Neural cell (in vitro differentiated cells): ENCODE measurements around the gene ZFP36L2. TPM values are rescaled to one million over a fixed set of nuclear protein-coding genes. Genes with fewer than 3 reads are reported as not detected.

Experiments used
- H2AFZ ChIP-seq: fragments of 200-600, 300-800 bp; sonication (generic), shearing (Covaris generic); 2 replicates; pipeline ENCODE4 v1.6.0; 2014; ENCODE audit warnings: low read depth, mild to moderate bottlenecking, antibody characterized with exemption, low read length, moderate library complexity
- H3F3A ChIP-seq: fragments of 200-600 bp; shearing (Covaris generic); 2 replicates; pipeline ENCODE4 v1.6.1; 2016; ENCODE audit warnings: mild to moderate bottlenecking, moderate library complexity, mixed read lengths, antibody characterized with exemption, low read length; ENCODE audit not compliant: insufficient read depth, poor library complexity, severe bottlenecking
- H3K27ac ChIP-seq: fragments of 200-600, 300-800 bp; sonication (generic), shearing (Covaris generic); 2 replicates; pipeline ENCODE4 v1.5.1; 2014; ENCODE audit warnings: mild to moderate bottlenecking, low read length, moderate library complexity
- H3K27me3 ChIP-seq: fragments of 300-800, 200-600 bp; sonication (generic), shearing (Covaris generic); 2 replicates; pipeline ENCODE4 v1.6.0; 2014; ENCODE audit warnings: mild to moderate bottlenecking, low read depth, low read length, moderate library complexity; ENCODE audit not compliant: insufficient read depth
- H3K36me3 ChIP-seq: fragments of 300-800, 200-600 bp; sonication (generic), shearing (Covaris generic); 2 replicates; pipeline ENCODE4 v1.5.1; 2014; ENCODE audit warnings: mild to moderate bottlenecking, antibody characterized with exemption, low read length, moderate library complexity; ENCODE audit not compliant: insufficient read depth
- H3K4me2 ChIP-seq: fragments of 300-800, 200-600 bp; sonication (generic), shearing (Covaris generic); 2 replicates; pipeline ENCODE4 v1.6.0; 2014; ENCODE audit warnings: mild to moderate bottlenecking, low read length
- H3K4me3 ChIP-seq: fragments of 300-800, 200-600 bp; sonication (generic), shearing (Covaris generic); 2 replicates; pipeline ENCODE4 v1.5.1; 2014; ENCODE audit warnings: mild to moderate bottlenecking, low read length, moderate library complexity
- H3K79me2 ChIP-seq: fragments of 200-600 bp; shearing (Covaris generic); replicated peaks from 2 replicates; pipeline ENCODE4 v1.6.0; 2014; ENCODE audit warnings: mild to moderate bottlenecking, low read length, moderate library complexity; ENCODE audit not compliant: insufficient read depth
- H3K9ac ChIP-seq: fragments of 300-800, 200-600 bp; sonication (generic), shearing (Covaris generic); 2 replicates; pipeline ENCODE4 v1.6.1; 2016; ENCODE audit warnings: mild to moderate bottlenecking, low read length, mixed read lengths
- H3K9me2 ChIP-seq: fragments of 200-600 bp; shearing (Covaris generic); 2 replicates; pipeline ENCODE4 v1.6.1; 2016; ENCODE audit warnings: mild to moderate bottlenecking, low read length, mixed read lengths; ENCODE audit not compliant: insufficient read depth
- H3K9me3 ChIP-seq: fragments of 200-600, 300-800 bp; sonication (generic), shearing (Covaris generic); 2 replicates; pipeline ENCODE4 v1.6.1; 2016; ENCODE audit warnings: mild to moderate bottlenecking, mixed run types, low read length, moderate library complexity, mixed read lengths
- H4K20me1 ChIP-seq: fragments of 200-600 bp; shearing (Covaris generic); 2 replicates; pipeline ENCODE4 v1.6.1; 2016; ENCODE audit warnings: mild to moderate bottlenecking, mixed run types; ENCODE audit not compliant: insufficient read depth
- CTCF ChIP-seq: fragments of 450-650 bp; IDR thresholded peaks from 2 replicates; pipeline ENCODE4 v1.5.1; 2014; ENCODE audit warnings: antibody characterized with exemption, mild to moderate bottlenecking, moderate library complexity; ENCODE audit not compliant: poor library complexity, severe bottlenecking
- EP300 ChIP-seq: fragments of 450-650 bp; conservative IDR thresholded peaks from 2 replicates; pipeline ENCODE4 v1.6.1; 2014; ENCODE audit warnings: antibody characterized with exemption, mild to moderate bottlenecking, moderate library complexity; ENCODE audit not compliant: poor library complexity, severe bottlenecking
- EZH2 ChIP-seq: fragments of 200-600, 300-800 bp; shearing (Covaris generic), sonication (generic); IDR thresholded peaks from 2 replicates; pipeline ENCODE4 v1.6.1; 2014; ENCODE audit warnings: antibody characterized with exemption, low read length, borderline replicate concordance, mild to moderate bottlenecking; ENCODE audit not compliant: insufficient read depth, poor library complexity, severe bottlenecking
- MXI1 ChIP-seq: fragments of 450-650 bp; conservative IDR thresholded peaks from 2 replicates; pipeline ENCODE4 v1.6.1; 2014; ENCODE audit warnings: antibody characterized with exemption, mild to moderate bottlenecking; ENCODE audit not compliant: poor library complexity, severe bottlenecking
- POLR2AphosphoS5 ChIP-seq: IDR thresholded peaks from 2 replicates; pipeline ENCODE4 v1.6.1; 2012
- RAD21 ChIP-seq: fragments of 450-650 bp; conservative IDR thresholded peaks from 2 replicates; pipeline ENCODE4 v1.6.1; 2014; ENCODE audit warnings: antibody characterized with exemption, mild to moderate bottlenecking, moderate library complexity
- REST ChIP-seq: IDR thresholded peaks from 2 replicates; pipeline ENCODE4 v1.6.1; 2012; ENCODE audit warnings: borderline replicate concordance
- SMC3 ChIP-seq: fragments of 450-650 bp; conservative IDR thresholded peaks from 2 replicates; pipeline ENCODE4 v1.6.1; 2014; ENCODE audit warnings: antibody characterized with exemption, mild to moderate bottlenecking, moderate library complexity; ENCODE audit not compliant: poor library complexity
- TAF1 ChIP-seq: IDR thresholded peaks from 2 replicates; pipeline ENCODE4 v1.6.1; 2012; ENCODE audit warnings: low read depth
- polyA plus RNA-seq: library from polyadenylated mRNA; depleted of rRNA; stranded (reverse); fragments of >200 nt; gene quantifications from 2 replicates; pipeline ENCODE4 v1.2.3, GENCODE V29; 2014

The ZFP36L2 gene
- polyA plus RNA-seq, 1 donor from 2014 or later: 0.33 TPM

GRCh38 chr2:43178602-43179542 is 47.5 kb downstream of the ZFP36L2 start:
- Histone ChIP-seq H3K27ac (no peak overlapping the region), H4K20me1 (no peaks in the 10 kb centered on the region), H3K9ac (no peak overlapping the region), H3K27me3 (no peaks in the 10 kb centered on the region), H3K4me3 (no peak overlapping the region), H3K9me2 (no peaks in the 10 kb centered on the region), H3K36me3 (no peaks in the 10 kb centered on the region), H3K4me2 (no peak overlapping the region), H3K79me2 (no peaks in the 10 kb centered on the region), H3F3A (no peaks in the 10 kb centered on the region), H2AFZ (no peak overlapping the region), H3K9me3 (peaks cover 7% of the 10 kb centered on the region)
- TF ChIP-seq EZH2 (no peak), CTCF (no peak), REST (no peak), SMC3 (no peak), EP300 (no peak), POLR2AphosphoS5 (no peak), MXI1 (no peak), TAF1 (no peak), RAD21 (no peak)

GRCh38 chr2:43178055-43178598 is 48.3 kb downstream of the ZFP36L2 start:
- Histone ChIP-seq H3F3A (no peaks in the 10 kb centered on the region), H3K9ac (no peak overlapping the region), H3K27me3 (no peaks in the 10 kb centered on the region), H3K36me3 (no peaks in the 10 kb centered on the region), H3K4me3 (no peak overlapping the region), H3K4me2 (no peak overlapping the region), H4K20me1 (no peaks in the 10 kb centered on the region), H2AFZ (no peak overlapping the region), H3K27ac (no peak overlapping the region), H3K79me2 (no peaks in the 10 kb centered on the region), H3K9me2 (no peaks in the 10 kb centered on the region), H3K9me3 (peaks cover 7% of the 10 kb centered on the region)
- TF ChIP-seq EP300 (no peak), SMC3 (no peak), TAF1 (no peak), CTCF (no peak), MXI1 (no peak), EZH2 (no peak), REST (no peak), POLR2AphosphoS5 (no peak), RAD21 (no peak)
